ENCODE results near the gene CLUH. TPM values are rescaled to one million over a fixed set of nuclear protein-coding genes. Genes with fewer than 3 reads are reported as not detected.

CLUH gene
- total RNA-seq, 1 donor from 2014 or later = 29.0 TPM

Other genes with a start within 250 kb of the CLUH start
- 7.3 and 7.8 TPM in 2 replicates for gene METTL16, start 199.9 kb downstream of the CLUH start, total RNA-seq
- gene PAFAH1B1, start 118.1 kb downstream of the CLUH start, total RNA-seq = 53.6 and 58.3 TPM in 2 replicates
- gene CCDC92B, start 37.9 kb upstream of the CLUH start, total RNA-seq = not detected in 2 replicates
- gene RAP1GAP2, start 84.7 kb upstream of the CLUH start, total RNA-seq = 0.87 and 1.2 TPM in 2 replicates